Kidney epithelial cell (primary cell): Measurements from ENCODE around the gene MT1H. TPM values are rescaled to one million over a fixed set of nuclear protein-coding genes. Genes with fewer than 3 reads are reported as not detected.
A peak's percentile ranks its signal among the peaks of the same experiment; 100 is the strongest.

ENCODE experiments used
- DNase-seq: peaks from one replicate; pipeline ENCODE4 v3.0.0-alpha.2; 2010; ENCODE audit warnings: low read depth
- H3K27me3 ChIP-seq: 2 replicates; pipeline ENCODE4 v1.6.0; 2011; ENCODE audit warnings: low read length; ENCODE audit not compliant: control insufficient read depth, insufficient read depth
- H3K36me3 ChIP-seq: 2 replicates; pipeline ENCODE4 v1.5.1; 2011; ENCODE audit warnings: low read length; ENCODE audit not compliant: control insufficient read depth, insufficient read depth
- H3K4me3 ChIP-seq: 2 replicates; pipeline ENCODE4 v1.5.1; 2011; ENCODE audit warnings: low read depth, mild to moderate bottlenecking, control low read depth, low read length
- CTCF ChIP-seq: IDR thresholded peaks from 2 replicates; pipeline ENCODE4 v1.5.1; 2011; ENCODE audit warnings: mild to moderate bottlenecking, moderate library complexity, low read length, control low read depth, inconsistent platforms; ENCODE audit not compliant: insufficient read depth, poor library complexity, severe bottlenecking
- total RNA-seq: library from RNA; depleted of rRNA; stranded (reverse); fragments of >200 nt; gene quantifications from 2 replicates; pipeline ENCODE4 v1.2.3, GENCODE V29; 2015

Gene MT1H
- total RNA-seq, 1 donor from 2014 or later = not detected

GRCh38 chr16:56686758-56687157, 17.1 kb downstream of the MT1H start:
- no peak for DNase-seq
- H3K36me3 ChIP-seq = no peaks in the 10 kb centered on the region
- no peaks in the 10 kb centered on the region for H3K27me3 ChIP-seq
- no peak for TF ChIP-seq CTCF
- no peak overlapping the region for H3K4me3 ChIP-seq

GRCh38 chr16:56688762-56689161, 19.1 kb downstream of the MT1H start:
- TF ChIP-seq CTCF = no peak
- Histone ChIP-seq H3K36me3 (no peaks in the 10 kb centered on the region), H3K4me3 (no peak overlapping the region), H3K27me3 (no peaks in the 10 kb centered on the region)
- DNase-seq = no peak

GRCh38 chr16:56689171-56689570, 19.6 kb downstream of the MT1H start:
- H3K27me3 ChIP-seq = no peaks in the 10 kb centered on the region
- no peak for TF ChIP-seq CTCF
- no peak for DNase-seq
- no peak overlapping the region for H3K4me3 ChIP-seq
- no peaks in the 10 kb centered on the region for H3K36me3 ChIP-seq

- H3K4me3 ChIP-seq = no peak overlapping the region
- no peaks in the 10 kb centered on the region for H3K27me3 ChIP-seq
- no peaks in the 10 kb centered on the region for H3K36me3 ChIP-seq
- DNase-seq = no peak
- no peak for TF ChIP-seq CTCF
Measured at GRCh38 chr16:56690420-56691122, 21.0 kb downstream of the MT1H start.

GRCh38 chr16:56691885-56692284, 22.3 kb downstream of the MT1H start:
- peak; percentile 69 for DNase-seq
- H3K4me3 ChIP-seq = no peak overlapping the region

More at GRCh38 chr16:56691885-56692284, 22.3 kb downstream of the MT1H start:
- TF ChIP-seq CTCF = no peak
- Histone ChIP-seq H3K36me3 (no peaks in the 10 kb centered on the region), H3K27me3 (no peaks in the 10 kb centered on the region)
